Measurements from ENCODE around the gene ATP8B1. TPM values are rescaled to one million over a fixed set of nuclear protein-coding genes. Genes with fewer than 3 reads are reported as not detected.
A peak's percentile ranks its signal among the peaks of the same experiment; 100 is the strongest.

Gene ATP8B1
- total and polyA plus RNA-seq, 9 of the 15 experiments (the other 6 are each of a cell fraction or from before 2014, with no cell fraction given), result 0.01 to 0.22 (median 0.03) TPM; not detected in 3

GRCh38 chr18:57630002-57630753, 172.9 kb downstream of the ATP8B1 start (continued):
- peak; percentile 97 for TF ChIP-seq TFAP4 (CRISPR knock-in tag; IDR thresholded peaks at IDR 0.05; ENCODE audit: borderline replicate concordance)
- TF ChIP-seq HINFP (tag; conservative IDR thresholded peaks at IDR 0.05; ENCODE audit: low read depth), result 0 out of 2 replicates have a peak, but pooled peaks have one; percentile 19
- no peak for TF ChIP-seq ARID3A (IDR thresholded peaks at IDR 0.05; ENCODE audit: borderline replicate concordance, low read depth, low read length)
- TF ChIP-seq MAX (CRISPR knock-in tag; IDR thresholded peaks at IDR 0.05), result peak; percentile 96
- no peak for TF ChIP-seq SAFB2 (IDR thresholded peaks at IDR 0.05; ENCODE audit: borderline replicate concordance, low read depth, low read length, severe bottlenecking)
- peak; percentile 66 for TF ChIP-seq FOSL1 (tag; conservative IDR thresholded peaks at IDR 0.05)
- no peak for TF ChIP-seq MEIS2 (IDR thresholded peaks at IDR 0.05; ENCODE audit: partially characterized antibody)
